NCI-H748 (cell line): Measurements from ENCODE around the gene TNP2.

Experiments
- DNase-seq: peaks from one replicate; lab custom pipeline; 2025; ENCODE audit not compliant: unreplicated experiment; lab: John Stamatoyannopoulos, UW

The TNP2 gene

GRCh38 chr16:11268921-11269375 lies at the start of gene TNP2:
Gene TNP2 (minus strand): TSS chr16:11269325. CDS start chr16:11269262, 63 bp downstream.
- no peak for DNase-seq

GRCh38 chr16:11318817-11319216 lies 49.7 kb upstream of the TNP2 start:
- DNase-seq: no peak

- DNase-seq: no peak
These were observed 47.3 kb upstream of the TNP2 start for GRCh38 chr16:11316331-11317015.

GRCh38 chr16:11315510-11315909 lies 46.4 kb upstream of the TNP2 start:
- DNase-seq: no peak

GRCh38 chr16:11314309-11314894 lies 45.3 kb upstream of the TNP2 start:
- DNase-seq: no peak

GRCh38 chr16:11313493-11314308 lies 44.6 kb upstream of the TNP2 start:
- no peak for DNase-seq

- DNase-seq: peak; percentile 15
These were observed 43.8 kb upstream of the TNP2 start for GRCh38 chr16:11312718-11313492.

GRCh38 chr16:11310997-11311561 lies 42.0 kb upstream of the TNP2 start:
- DNase-seq: no peak

GRCh38 chr16:11310634-11310977 lies 41.5 kb upstream of the TNP2 start:
- no peak for DNase-seq

GRCh38 chr16:11309895-11310633 lies 40.9 kb upstream of the TNP2 start:
- peak; percentile 14 for DNase-seq

GRCh38 chr16:11308493-11309283 lies 39.6 kb upstream of the TNP2 start:
- DNase-seq: no peak

GRCh38 chr16:11307639-11308492 lies 38.7 kb upstream of the TNP2 start:
- no peak for DNase-seq

- DNase-seq: no peak
These were observed 38.0 kb upstream of the TNP2 start for GRCh38 chr16:11306997-11307638.

- no peak for DNase-seq
These were observed 37.3 kb upstream of the TNP2 start for GRCh38 chr16:11306381-11306780.

- peak; percentile 26 for DNase-seq
These were observed 34.4 kb upstream of the TNP2 start for GRCh38 chr16:11303405-11304138.

GRCh38 chr16:11302977-11303376 lies 33.9 kb upstream of the TNP2 start:
- DNase-seq: peak; percentile 67
